A549 treated with Hydrocortisone at 1 μM for 4 hours (cell line): Measurements from ENCODE around the gene TRMT112. TPM values are rescaled to one million over a fixed set of nuclear protein-coding genes. Genes with fewer than 3 reads are reported as not detected.

Experiments
- total RNA-seq: library from RNA; stranded (reverse); fragments of 200-300 nt; extraction: Qiagen RNA extraction; gene quantifications from 5 replicates; pipeline ENCODE4 v1.2.3, GENCODE V29; 2022

Gene TRMT112
- 340 to 460 TPM (median 407 TPM) in 5 replicates for total RNA-seq

GRCh38 chr11:64317325-64317960, at the start of gene TRMT112:
Gene TRMT112 (minus strand): TSS chr11:64317559. CDS start chr11:64317526, 33 bp downstream.

GRCh38 chr11:64358907-64359711, 41.8 kb upstream of the TRMT112 start, which contains the start of gene RPS6KA4:
Gene RPS6KA4 (plus strand): TSS chr11:64359162. CDS start chr11:64359236, 74 bp downstream.

GRCh38 chr11:64339754-64340408, 22.5 kb upstream of the TRMT112 start, which contains the start of gene CCDC88B:
Gene CCDC88B (plus strand): TSS chr11:64340204. CDS start chr11:64340267, 63 bp downstream.

GRCh38 chr11:64317961-64318765, 804 bp upstream of the TRMT112 start, which contains the start of gene PRDX5:
Gene PRDX5 (plus strand): TSS chr11:64318121. CDS start chr11:64318216, 95 bp downstream.

GRCh38 chr11:64305075-64305690, 12.2 kb downstream of the TRMT112 start, which contains the start of gene ESRRA:
Gene ESRRA (plus strand): TSS chr11:64305524. CDS start chr11:64307180, 1,656 bp downstream.

GRCh38 chr11:64299847-64300648, 17.3 kb downstream of the TRMT112 start, which contains the start of gene CATSPERZ:
Gene CATSPERZ (plus strand): TSS chr11:64300358. CDS start chr11:64300411, 53 bp downstream.

GRCh38 chr11:64291262-64291751, 26.1 kb downstream of the TRMT112 start, which contains the start of gene KCNK4:
Gene KCNK4 (plus strand): TSS chr11:64291302. CDS start chr11:64293019, 1,717 bp downstream.

GRCh38 chr11:64284962-64285884, 32.1 kb downstream of the TRMT112 start, which contains the start of gene GPR137:
Gene GPR137 (plus strand): TSS chr11:64285848. CDS start chr11:64286525, 677 bp downstream.

GRCh38 chr11:64284048-64284961, 33.1 kb downstream of the TRMT112 start, which contains the start of gene BAD:
Gene BAD (minus strand): TSS chr11:64284665. CDS start chr11:64284368, 297 bp downstream.

Other genes starting within 250 kb of the TRMT112 start
- 9.0 to 15.8 TPM (median 13.5 TPM) in 5 replicates for gene MACROD1, start 151.4 kb downstream of the TRMT112 start, total RNA-seq
- gene STIP1, start 131.4 kb downstream of the TRMT112 start, total RNA-seq, result 226 to 294 TPM (median 239 TPM) in 5 replicates
- gene FERMT3, start 110.8 kb downstream of the TRMT112 start, total RNA-seq, result 0.90 to 3.5 TPM (median 1.1 TPM) in 5 replicates
- gene TRPT1, start 91.4 kb downstream of the TRMT112 start, total RNA-seq, result 15.9 to 26.7 TPM (median 25.0 TPM) in 5 replicates
- gene NUDT22, start 91.3 kb downstream of the TRMT112 start, total RNA-seq, result 30.0 to 39.3 TPM (median 36.0 TPM) in 5 replicates
- gene DNAJC4, start 87.0 kb downstream of the TRMT112 start, total RNA-seq, result 17.1 to 22.6 TPM (median 21.1 TPM) in 5 replicates
- gene VEGFB, start 83.0 kb downstream of the TRMT112 start, total RNA-seq, result 32.7 to 53.8 TPM (median 47.9 TPM) in 5 replicates
- gene FKBP2, start 76.5 kb downstream of the TRMT112 start, total RNA-seq, result 119 to 148 TPM (median 123 TPM) in 5 replicates
- gene PPP1R14B, start 70.6 kb downstream of the TRMT112 start, total RNA-seq, result 195 to 381 TPM (median 360 TPM) in 5 replicates
- 16.8 to 23.4 TPM (median 20.3 TPM) in 5 replicates for gene PLCB3, start 66.0 kb downstream of the TRMT112 start, total RNA-seq
- gene BAD, start 32.9 kb downstream of the TRMT112 start, total RNA-seq, result 65.9 to 95.2 TPM (median 90.0 TPM) in 5 replicates
- 35.7 to 48.9 TPM (median 42.5 TPM) in 5 replicates for gene GPR137, start 31.7 kb downstream of the TRMT112 start, total RNA-seq
- 0.07 to 0.10 TPM in 2 of 5 replicates, not detected in the others for gene KCNK4, start 26.3 kb downstream of the TRMT112 start, total RNA-seq
- gene CATSPERZ, start 17.2 kb downstream of the TRMT112 start, total RNA-seq, result 2.1 to 2.6 TPM (median 2.4 TPM) in 5 replicates
- 44.7 to 58.6 TPM (median 55.8 TPM) in 5 replicates for gene ESRRA, start 12.0 kb downstream of the TRMT112 start, total RNA-seq
- 384 to 494 TPM (median 449 TPM) in 5 replicates for gene PRDX5, start 562 bp upstream of the TRMT112 start, total RNA-seq
- gene CCDC88B, start 22.6 kb upstream of the TRMT112 start, total RNA-seq, result 7.6 to 10.2 TPM (median 9.8 TPM) in 5 replicates
- gene RPS6KA4, start 41.6 kb upstream of the TRMT112 start, total RNA-seq, result 56.9 to 64.6 TPM (median 62.6 TPM) in 5 replicates
- 0.06 to 0.12 TPM (median 0.08 TPM) in 4 of 5 replicates, not detected in the other for gene SLC22A11, start 238.4 kb upstream of the TRMT112 start, total RNA-seq